SK-N-SH treated with all-trans-retinoic acid at 6 μM for 48 hours (cell line): ENCODE measurements around the gene TEC.

Experiments used
- ATAC-seq: fragments of 200-7000 bp; cut with Tn5 transposase; 3 replicates; pipeline ENCODE4 v1.9.1; 2020; ENCODE audit warnings: mild to moderate bottlenecking, moderate library complexity
- ARNTL ChIP-seq: fragments of 450-650 bp; formaldehyde crosslinking; IDR thresholded peaks from 2 replicates; pipeline ENCODE4 v1.5.0; 2020; ENCODE audit warnings: low read depth, mild to moderate bottlenecking, moderate library complexity, borderline replicate concordance
- BACH2 ChIP-seq: fragments of 250-450 bp; sonication (Bioruptor Pico); IDR thresholded peaks from 2 replicates; pipeline ENCODE4 v1.9.0; 2021; ENCODE audit warnings: mild to moderate bottlenecking, borderline replicate concordance
- CREB5 ChIP-seq: fragments of 250-450 bp; sonication (Bioruptor Pico); IDR thresholded peaks from 2 replicates; pipeline ENCODE4 v1.5.1; 2020; ENCODE audit warnings: low read depth, mild to moderate bottlenecking, moderate library complexity
- CSDC2 ChIP-seq: fragments of 250-450 bp; sonication (Bioruptor Pico); IDR thresholded peaks from 2 replicates; pipeline ENCODE4 v1.5.0; 2020; ENCODE audit warnings: mild to moderate bottlenecking, moderate library complexity
- CSRNP3 ChIP-seq: fragments of 250-450 bp; sonication (Bioruptor Pico); IDR thresholded peaks from 2 replicates; pipeline ENCODE4 v1.5.1; 2021; ENCODE audit warnings: mild to moderate bottlenecking, moderate library complexity
- ESRRG ChIP-seq: fragments of 250-450 bp; sonication (Bioruptor Pico); IDR thresholded peaks from 2 replicates; pipeline ENCODE4 v1.6.1; 2021; ENCODE audit warnings: mild to moderate bottlenecking
- GLIS3 ChIP-seq: fragments of 250-450 bp; sonication (Bioruptor Pico); IDR thresholded peaks from 2 replicates; pipeline ENCODE4 v1.5.0; 2020; ENCODE audit warnings: mild to moderate bottlenecking, moderate library complexity
- ISL1 ChIP-seq: fragments of 250-450 bp; sonication (Bioruptor Pico); IDR thresholded peaks from 2 replicates; pipeline ENCODE4 v2.1.2; 2022; ENCODE audit warnings: mild to moderate bottlenecking, moderate library complexity
- OSR1 ChIP-seq: fragments of 250-450 bp; sonication (Bioruptor Pico); IDR thresholded peaks from 2 replicates; pipeline ENCODE4 v1.8.0; 2022; ENCODE audit warnings: moderate library complexity, mild to moderate bottlenecking, inconsistent platforms
- PPARA ChIP-seq: fragments of 250-450 bp; sonication (Bioruptor Pico); IDR thresholded peaks from 2 replicates; pipeline ENCODE4 v1.5.0; 2020; ENCODE audit warnings: mild to moderate bottlenecking, borderline replicate concordance
- RARB ChIP-seq: fragments of 250-450 bp; sonication (Bioruptor Pico); IDR thresholded peaks from 2 replicates; pipeline ENCODE4 v1.8.0; 2021; ENCODE audit warnings: mild to moderate bottlenecking, moderate library complexity
- TCF4 ChIP-seq: fragments of 250-450 bp; sonication (Bioruptor Pico); IDR thresholded peaks from 2 replicates; pipeline ENCODE4 v1.8.0; 2021; ENCODE audit warnings: mild to moderate bottlenecking, moderate library complexity, borderline replicate concordance
- TOX ChIP-seq: fragments of 250-450 bp; sonication (Bioruptor Pico); IDR thresholded peaks from 2 replicates; pipeline ENCODE4 v1.8.0; 2021; ENCODE audit warnings: mild to moderate bottlenecking, moderate library complexity, borderline replicate concordance
- ZC3H10 ChIP-seq: fragments of 250-450 bp; sonication (Bioruptor Pico); IDR thresholded peaks from 2 replicates; pipeline ENCODE4 v1.5.1; 2021; ENCODE audit warnings: mild to moderate bottlenecking, moderate library complexity
- ZFP3 ChIP-seq: fragments of 250-450 bp; sonication (Bioruptor Pico); IDR thresholded peaks from 2 replicates; pipeline ENCODE4 v1.5.0; 2020; ENCODE audit warnings: mild to moderate bottlenecking, moderate library complexity
- ZFP30 ChIP-seq: fragments of 450-650 bp; formaldehyde crosslinking; IDR thresholded peaks from 2 replicates; pipeline ENCODE4 v1.5.0; 2022; ENCODE audit warnings: mild to moderate bottlenecking, moderate library complexity
- ZNF565 ChIP-seq: fragments of 450-650 bp; formaldehyde crosslinking; conservative IDR thresholded peaks from 2 replicates; pipeline ENCODE4 v1.5.0; 2020; ENCODE audit warnings: low read depth, mild to moderate bottlenecking, moderate library complexity
- ZNF70 ChIP-seq: fragments of 450-650 bp; formaldehyde crosslinking; IDR thresholded peaks from 2 replicates; pipeline ENCODE4 v1.5.0; 2020; ENCODE audit warnings: mild to moderate bottlenecking, moderate library complexity
- ZNF8 ChIP-seq: fragments of 450-650 bp; formaldehyde crosslinking; IDR thresholded peaks from 2 replicates; pipeline ENCODE4 v1.5.0; 2020; ENCODE audit warnings: mild to moderate bottlenecking, moderate library complexity
- TF ChIP-seq, protein P1 (sequence below): fragments of 250-450 bp; sonication (Bioruptor Pico); IDR thresholded peaks from 2 replicates; pipeline ENCODE4 v1.5.0; 2020; ENCODE audit warnings: mild to moderate bottlenecking, moderate library complexity
- TF ChIP-seq, protein P2 (sequence below): fragments of 250-450 bp; sonication (Bioruptor Pico); IDR thresholded peaks from 2 replicates; pipeline ENCODE4 v1.8.0; 2020; ENCODE audit warnings: mild to moderate bottlenecking, moderate library complexity, borderline replicate concordance
- TF ChIP-seq, protein P3 (sequence below): fragments of 250-450 bp; sonication (Bioruptor Pico); IDR thresholded peaks from 2 replicates; pipeline ENCODE4 v1.8.0; 2021; ENCODE audit warnings: low read depth, mild to moderate bottlenecking, moderate library complexity, borderline replicate concordance

Gene TEC

DNA sequence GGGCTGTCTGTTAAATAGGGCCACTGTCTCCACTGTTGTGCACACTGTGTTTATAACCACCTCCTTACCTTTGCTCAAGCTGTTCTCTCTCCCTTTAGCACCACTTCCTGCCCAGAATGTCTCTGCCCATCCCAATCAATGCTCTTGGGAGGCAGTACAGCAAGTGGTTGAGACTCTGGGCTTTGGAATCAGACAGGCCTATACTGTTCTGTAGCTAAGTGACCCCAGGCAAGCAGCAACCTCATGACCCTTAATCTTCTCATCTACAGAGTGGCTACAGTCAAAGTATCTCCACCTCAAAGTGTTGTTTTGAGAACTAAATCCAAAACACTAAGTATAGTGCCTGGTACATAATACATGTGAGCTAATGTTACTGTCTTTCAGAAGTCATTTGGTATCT lies 131.8 kb downstream of the TEC start:
- no peak for ATAC-seq
- TF ChIP-seq, protein P1, sequence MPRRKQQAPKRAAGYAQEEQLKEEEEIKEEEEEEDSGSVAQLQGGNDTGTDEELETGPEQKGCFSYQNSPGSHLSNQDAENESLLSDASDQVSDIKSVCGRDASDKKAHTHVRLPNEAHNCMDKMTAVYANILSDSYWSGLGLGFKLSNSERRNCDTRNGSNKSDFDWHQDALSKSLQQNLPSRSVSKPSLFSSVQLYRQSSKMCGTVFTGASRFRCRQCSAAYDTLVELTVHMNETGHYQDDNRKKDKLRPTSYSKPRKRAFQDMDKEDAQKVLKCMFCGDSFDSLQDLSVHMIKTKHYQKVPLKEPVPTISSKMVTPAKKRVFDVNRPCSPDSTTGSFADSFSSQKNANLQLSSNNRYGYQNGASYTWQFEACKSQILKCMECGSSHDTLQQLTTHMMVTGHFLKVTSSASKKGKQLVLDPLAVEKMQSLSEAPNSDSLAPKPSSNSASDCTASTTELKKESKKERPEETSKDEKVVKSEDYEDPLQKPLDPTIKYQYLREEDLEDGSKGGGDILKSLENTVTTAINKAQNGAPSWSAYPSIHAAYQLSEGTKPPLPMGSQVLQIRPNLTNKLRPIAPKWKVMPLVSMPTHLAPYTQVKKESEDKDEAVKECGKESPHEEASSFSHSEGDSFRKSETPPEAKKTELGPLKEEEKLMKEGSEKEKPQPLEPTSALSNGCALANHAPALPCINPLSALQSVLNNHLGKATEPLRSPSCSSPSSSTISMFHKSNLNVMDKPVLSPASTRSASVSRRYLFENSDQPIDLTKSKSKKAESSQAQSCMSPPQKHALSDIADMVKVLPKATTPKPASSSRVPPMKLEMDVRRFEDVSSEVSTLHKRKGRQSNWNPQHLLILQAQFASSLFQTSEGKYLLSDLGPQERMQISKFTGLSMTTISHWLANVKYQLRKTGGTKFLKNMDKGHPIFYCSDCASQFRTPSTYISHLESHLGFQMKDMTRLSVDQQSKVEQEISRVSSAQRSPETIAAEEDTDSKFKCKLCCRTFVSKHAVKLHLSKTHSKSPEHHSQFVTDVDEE = no peak
- TF ChIP-seq ZFP3 (CRISPR knock-in tag) = no peak
- TF ChIP-seq ESRRG (CRISPR knock-in tag) = no peak
- TF ChIP-seq OSR1 (CRISPR knock-in tag) = no peak
- no peak for TF ChIP-seq PPARA
- no peak for TF ChIP-seq TCF4 (CRISPR knock-in tag)
- TF ChIP-seq RARB (CRISPR knock-in tag) = no peak
- TF ChIP-seq ZNF70 = no peak
- TF ChIP-seq, protein P2, sequence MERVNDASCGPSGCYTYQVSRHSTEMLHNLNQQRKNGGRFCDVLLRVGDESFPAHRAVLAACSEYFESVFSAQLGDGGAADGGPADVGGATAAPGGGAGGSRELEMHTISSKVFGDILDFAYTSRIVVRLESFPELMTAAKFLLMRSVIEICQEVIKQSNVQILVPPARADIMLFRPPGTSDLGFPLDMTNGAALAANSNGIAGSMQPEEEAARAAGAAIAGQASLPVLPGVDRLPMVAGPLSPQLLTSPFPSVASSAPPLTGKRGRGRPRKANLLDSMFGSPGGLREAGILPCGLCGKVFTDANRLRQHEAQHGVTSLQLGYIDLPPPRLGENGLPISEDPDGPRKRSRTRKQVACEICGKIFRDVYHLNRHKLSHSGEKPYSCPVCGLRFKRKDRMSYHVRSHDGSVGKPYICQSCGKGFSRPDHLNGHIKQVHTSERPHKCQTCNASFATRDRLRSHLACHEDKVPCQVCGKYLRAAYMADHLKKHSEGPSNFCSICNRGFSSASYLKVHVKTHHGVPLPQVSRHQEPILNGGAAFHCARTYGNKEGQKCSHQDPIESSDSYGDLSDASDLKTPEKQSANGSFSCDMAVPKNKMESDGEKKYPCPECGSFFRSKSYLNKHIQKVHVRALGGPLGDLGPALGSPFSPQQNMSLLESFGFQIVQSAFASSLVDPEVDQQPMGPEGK = no peak
- TF ChIP-seq CSDC2 (CRISPR knock-in tag) = no peak
- TF ChIP-seq CREB5 = no peak
- no peak for TF ChIP-seq ARNTL
- TF ChIP-seq ISL1 = no peak
- TF ChIP-seq ZNF8 (CRISPR knock-in tag) = no peak
- no peak for TF ChIP-seq ZFP30 (CRISPR knock-in tag)
- TF ChIP-seq BACH2 (CRISPR knock-in tag) = no peak
- no peak for TF ChIP-seq TOX
- TF ChIP-seq ZNF565 = no peak
- TF ChIP-seq CSRNP3 (CRISPR knock-in tag) = no peak
- TF ChIP-seq, protein P3, sequence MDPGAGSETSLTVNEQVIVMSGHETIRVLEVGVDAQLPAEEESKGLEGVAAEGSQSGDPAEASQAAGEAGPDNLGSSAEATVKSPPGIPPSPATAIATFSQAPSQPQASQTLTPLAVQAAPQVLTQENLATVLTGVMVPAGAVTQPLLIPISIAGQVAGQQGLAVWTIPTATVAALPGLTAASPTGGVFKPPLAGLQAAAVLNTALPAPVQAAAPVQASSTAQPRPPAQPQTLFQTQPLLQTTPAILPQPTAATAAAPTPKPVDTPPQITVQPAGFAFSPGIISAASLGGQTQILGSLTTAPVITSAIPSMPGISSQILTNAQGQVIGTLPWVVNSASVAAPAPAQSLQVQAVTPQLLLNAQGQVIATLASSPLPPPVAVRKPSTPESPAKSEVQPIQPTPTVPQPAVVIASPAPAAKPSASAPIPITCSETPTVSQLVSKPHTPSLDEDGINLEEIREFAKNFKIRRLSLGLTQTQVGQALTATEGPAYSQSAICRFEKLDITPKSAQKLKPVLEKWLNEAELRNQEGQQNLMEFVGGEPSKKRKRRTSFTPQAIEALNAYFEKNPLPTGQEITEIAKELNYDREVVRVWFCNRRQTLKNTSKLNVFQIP (CRISPR knock-in tag) = no peak

DNA sequence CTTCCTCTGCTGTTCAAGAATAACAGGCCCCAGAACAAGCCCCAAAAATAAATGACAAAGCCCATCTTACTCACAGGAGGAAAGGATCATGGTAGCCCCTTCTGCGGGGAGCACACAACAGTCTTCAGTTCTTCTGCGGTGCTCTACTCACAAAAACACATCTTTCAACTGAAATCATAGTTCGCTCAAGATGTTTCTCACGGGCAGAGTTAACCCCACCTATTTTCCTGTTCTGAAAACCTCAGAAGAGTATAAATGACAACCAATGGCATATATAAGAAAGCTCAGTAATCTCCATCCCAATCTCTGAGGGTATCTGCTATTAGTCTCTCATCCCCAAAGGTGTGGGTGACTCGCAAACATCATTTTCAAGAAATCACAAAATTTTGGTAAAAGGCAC lies 135.6 kb downstream of the TEC start, which contains the start of gene TXK:
TXK (minus strand) TSS at position 170 of the 400 bp plus-strand sequence; CDS start at position 90, 80 bp downstream.
- TF ChIP-seq RARB (CRISPR knock-in tag) = no peak
- ATAC-seq = no peak

- ATAC-seq = no peak
- TF ChIP-seq OSR1 (CRISPR knock-in tag) = no peak
- TF ChIP-seq ZFP30 (CRISPR knock-in tag) = no peak
- TF ChIP-seq GLIS3 (CRISPR knock-in tag) = no peak
- TF ChIP-seq, protein P2 = no peak
- TF ChIP-seq ZC3H10 (CRISPR knock-in tag) = no peak
- no peak for TF ChIP-seq CSRNP3 (CRISPR knock-in tag)
- TF ChIP-seq PPARA = no peak
- no peak for TF ChIP-seq TOX
- TF ChIP-seq CSDC2 (CRISPR knock-in tag) = no peak
- TF ChIP-seq, protein P3 (CRISPR knock-in tag) = no peak
- TF ChIP-seq TCF4 (CRISPR knock-in tag) = no peak
- no peak for TF ChIP-seq BACH2 (CRISPR knock-in tag)
- no peak for TF ChIP-seq ZNF8 (CRISPR knock-in tag)
- TF ChIP-seq CREB5 = no peak
- no peak for TF ChIP-seq ZNF70
- no peak for TF ChIP-seq ISL1
These were observed 136.0 kb downstream of the TEC start for GRCh38 chr4:48133669-48134068.
